GDM1 (cell line): Measurements from ENCODE around the gene MYZAP.

ENCODE experiments used
- DNase-seq: peaks from one replicate; lab custom pipeline; 2025; lab: John Stamatoyannopoulos, UW

The MYZAP gene

GRCh38 chr15:57697588-57697987 lies 105.9 kb downstream of the MYZAP start:
- no peak for DNase-seq

GRCh38 chr15:57698243-57698642 lies 106.5 kb downstream of the MYZAP start:
- DNase-seq: no peak

- DNase-seq: no peak
Observed at GRCh38 chr15:57698991-57699390, 107.3 kb downstream of the MYZAP start.

GRCh38 chr15:57703387-57703786 lies 111.7 kb downstream of the MYZAP start:
- no peak for DNase-seq

GRCh38 chr15:57704441-57704840 lies 112.7 kb downstream of the MYZAP start:
- DNase-seq: no peak

- DNase-seq: no peak
Observed at GRCh38 chr15:57705746-57706404, 114.2 kb downstream of the MYZAP start.

- DNase-seq: peak; percentile 84
Observed at GRCh38 chr15:57706405-57707209, 114.9 kb downstream of the MYZAP start, which contains the start of gene POLR2M. TSS of gene POLR2M (plus strand) at chr15:57706714. CDS start at chr15:57706843, 129 bp downstream.

GRCh38 chr15:57708047-57708446 lies 116.3 kb downstream of the MYZAP start:
- no peak for DNase-seq

GRCh38 chr15:57718309-57718708 lies 126.6 kb downstream of the MYZAP start:
- no peak for DNase-seq

GRCh38 chr15:57720867-57721266 lies 129.2 kb downstream of the MYZAP start:
- no peak for DNase-seq

GRCh38 chr15:57726411-57726810 lies 134.7 kb downstream of the MYZAP start:
- DNase-seq: no peak

GRCh38 chr15:57727031-57727430 lies 135.3 kb downstream of the MYZAP start:
- DNase-seq: no peak

GRCh38 chr15:57728436-57728835 lies 136.7 kb downstream of the MYZAP start:
- no peak for DNase-seq

- no peak for DNase-seq
Observed at GRCh38 chr15:57730876-57731275, 139.2 kb downstream of the MYZAP start.

- no peak for DNase-seq
Observed at GRCh38 chr15:57731530-57732103, 139.9 kb downstream of the MYZAP start.

GRCh38 chr15:57732526-57733331 lies 141.0 kb downstream of the MYZAP start:
- DNase-seq: peak; percentile 17

- no peak for DNase-seq
Observed at GRCh38 chr15:57734860-57735259, 143.2 kb downstream of the MYZAP start.
